RWPE2 (cell line): ENCODE data around the gene PSME3IP1.

Experiments used
- ATAC-seq: fragments of 200-7000 bp; cut with Tn5 transposase; 3 replicates; pipeline ENCODE4 v1.9.1; 2021; ENCODE audit warnings: low read depth
- DNase-seq: peaks from one replicate; pipeline ENCODE4 v3.0.0-alpha.2; 2020; ENCODE audit warnings: low spot score
- H3K27ac ChIP-seq: fragments of 450-650 bp; 2 replicates; pipeline ENCODE4 v1.5.1; 2017; ENCODE audit warnings: mild to moderate bottlenecking; ENCODE audit not compliant: poor library complexity, severe bottlenecking
- H3K27me3 ChIP-seq: fragments of 250-450 bp; sonication (Bioruptor Pico); 2 replicates; pipeline ENCODE4 v1.5.1; 2021; ENCODE audit warnings: mild to moderate bottlenecking, moderate library complexity; ENCODE audit not compliant: insufficient read depth, poor library complexity, severe bottlenecking
- H3K36me3 ChIP-seq: fragments of 250-450 bp; sonication (Bioruptor Pico); 2 replicates; pipeline ENCODE4 v1.5.1; 2020; ENCODE audit warnings: low read depth, mild to moderate bottlenecking, moderate library complexity
- H3K4me1 ChIP-seq: fragments of 250-450 bp; sonication (Bioruptor Pico); 2 replicates; pipeline ENCODE4 v1.5.1; 2021; ENCODE audit warnings: mild to moderate bottlenecking, moderate library complexity; ENCODE audit not compliant: insufficient read depth, poor library complexity, severe bottlenecking
- H3K4me3 ChIP-seq: fragments of 250-450 bp; sonication (Bioruptor Pico); 2 replicates; pipeline ENCODE4 v1.5.1; 2021; ENCODE audit warnings: mild to moderate bottlenecking, moderate library complexity; ENCODE audit not compliant: severe bottlenecking
- H3K9me3 ChIP-seq: fragments of 250-450 bp; sonication (Bioruptor Pico); 2 replicates; pipeline ENCODE4 v1.5.1; 2021; ENCODE audit warnings: mild to moderate bottlenecking, moderate library complexity; ENCODE audit not compliant: severe bottlenecking
- CTCF ChIP-seq: fragments of 450-650 bp; IDR thresholded peaks from one replicate; pipeline ENCODE4 v1.5.1; 2017; ENCODE audit warnings: mild to moderate bottlenecking, moderate library complexity; ENCODE audit not compliant: poor library complexity, severe bottlenecking

PSME3IP1 gene

GRCh38 chr16:57105184-57105583 is 80.7 kb downstream of the PSME3IP1 start:
- Histone ChIP-seq H3K36me3 (no peaks in the 10 kb centered on the region), H3K4me3 (no peak overlapping the region), H3K9me3 (no peaks in the 10 kb centered on the region), H3K27me3 (no peaks in the 10 kb centered on the region), H3K4me1 (no peaks in the 10 kb centered on the region), H3K27ac (no peak overlapping the region)
- no peak for TF ChIP-seq CTCF
- no peak for ATAC-seq
- DNase-seq, result no peak

- Histone ChIP-seq H3K36me3 (no peaks in the 10 kb centered on the region), H3K4me3 (no peak overlapping the region), H3K9me3 (no peaks in the 10 kb centered on the region), H3K27ac (no peak overlapping the region), H3K27me3 (no peaks in the 10 kb centered on the region), H3K4me1 (peaks cover 5% of the 10 kb centered on the region)
- DNase-seq (no peak), ATAC-seq (no peak; the same call in 2 of the 3 replicates)
- TF ChIP-seq CTCF, result no peak
Observed at GRCh38 chr16:57104706-57105105, 81.1 kb downstream of the PSME3IP1 start.

- Histone ChIP-seq H3K4me3 (no peak overlapping the region), H3K27ac (no peak overlapping the region), H3K27me3 (no peaks in the 10 kb centered on the region), H3K9me3 (no peaks in the 10 kb centered on the region), H3K36me3 (no peaks in the 10 kb centered on the region), H3K4me1 (peaks cover 6% of the 10 kb centered on the region)
- TF ChIP-seq CTCF, result no peak
- DNase-seq (no peak), ATAC-seq (no peak)
Observed at GRCh38 chr16:57102888-57103851, 82.7 kb downstream of the PSME3IP1 start.
